ENCODE data around the gene SUGCT. TPM values are rescaled to one million over a fixed set of nuclear protein-coding genes. Genes with fewer than 3 reads are reported as not detected.

The SUGCT gene
- total RNA-seq, 1 experiment from 2014 or later, result 17.1 TPM

DNA sequence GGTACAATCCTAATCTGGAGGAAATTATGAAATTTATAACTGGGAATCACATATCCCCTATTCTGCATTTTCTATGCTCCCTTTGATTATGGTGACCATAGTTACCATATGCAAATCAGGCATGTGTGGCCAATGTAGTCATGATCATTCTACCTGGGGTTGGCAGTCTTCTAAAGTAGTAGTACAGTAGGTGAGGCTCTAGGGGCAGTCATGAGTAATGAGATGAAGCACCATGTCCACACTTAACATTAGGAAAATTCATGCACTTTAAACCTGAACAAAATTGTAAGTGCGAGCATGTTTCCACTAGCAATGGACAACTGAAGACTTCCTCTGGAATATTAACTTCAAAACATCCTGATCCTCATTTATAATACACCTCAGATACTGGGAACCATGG is 545.9 kb downstream of the SUGCT start:
- Histone ChIP-seq H3K4me1 (replicated peaks) (no peaks in the 10 kb centered on the region; the same call in 1 of the 2 replicates), H3K36me3 (no peaks in the 10 kb centered on the region), H3K9me3 (replicated peaks) (no peaks in the 10 kb centered on the region), H3K4me3 (no peak overlapping the region), H3K27me3 (replicated peaks) (no peaks in the 10 kb centered on the region), H3K27ac (no peak overlapping the region)
- DNase-seq (ENCODE audit: low read depth in 1 of 2, low spot score in 2 of 2), result no peak

DNA sequence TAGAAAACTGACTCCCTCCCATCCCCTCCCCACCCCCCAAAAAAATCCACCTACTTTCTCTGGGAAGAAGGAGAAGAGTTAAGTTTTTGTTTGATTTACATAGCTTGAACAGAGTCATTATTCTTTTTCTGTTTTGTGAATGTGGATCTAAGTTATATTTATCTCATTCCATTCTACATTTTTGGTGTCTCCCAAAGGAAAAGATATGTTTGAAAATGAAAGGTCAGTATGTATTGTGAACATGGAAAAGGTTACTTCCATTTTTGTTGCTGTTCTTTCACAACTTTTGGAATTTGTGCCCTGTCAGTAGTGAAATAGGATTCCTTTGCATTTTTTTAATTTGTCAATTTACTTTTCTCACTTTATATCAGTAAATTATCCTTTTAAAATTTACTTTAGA is 547.9 kb downstream of the SUGCT start:
- H3K27me3 ChIP-seq (replicated peaks), result no peaks in the 10 kb centered on the region
- no peaks in the 10 kb centered on the region for H3K36me3 ChIP-seq
- no peak overlapping the region for H3K27ac ChIP-seq
- H3K4me1 ChIP-seq (replicated peaks), result no peaks in the 10 kb centered on the region; the same call in 1 of the 2 replicates
- H3K9me3 ChIP-seq (replicated peaks), result no peaks in the 10 kb centered on the region
- H3K4me3 ChIP-seq, result no peak overlapping the region
- no peak for DNase-seq (ENCODE audit: low read depth in 1 of 2, low spot score in 2 of 2)

DNA sequence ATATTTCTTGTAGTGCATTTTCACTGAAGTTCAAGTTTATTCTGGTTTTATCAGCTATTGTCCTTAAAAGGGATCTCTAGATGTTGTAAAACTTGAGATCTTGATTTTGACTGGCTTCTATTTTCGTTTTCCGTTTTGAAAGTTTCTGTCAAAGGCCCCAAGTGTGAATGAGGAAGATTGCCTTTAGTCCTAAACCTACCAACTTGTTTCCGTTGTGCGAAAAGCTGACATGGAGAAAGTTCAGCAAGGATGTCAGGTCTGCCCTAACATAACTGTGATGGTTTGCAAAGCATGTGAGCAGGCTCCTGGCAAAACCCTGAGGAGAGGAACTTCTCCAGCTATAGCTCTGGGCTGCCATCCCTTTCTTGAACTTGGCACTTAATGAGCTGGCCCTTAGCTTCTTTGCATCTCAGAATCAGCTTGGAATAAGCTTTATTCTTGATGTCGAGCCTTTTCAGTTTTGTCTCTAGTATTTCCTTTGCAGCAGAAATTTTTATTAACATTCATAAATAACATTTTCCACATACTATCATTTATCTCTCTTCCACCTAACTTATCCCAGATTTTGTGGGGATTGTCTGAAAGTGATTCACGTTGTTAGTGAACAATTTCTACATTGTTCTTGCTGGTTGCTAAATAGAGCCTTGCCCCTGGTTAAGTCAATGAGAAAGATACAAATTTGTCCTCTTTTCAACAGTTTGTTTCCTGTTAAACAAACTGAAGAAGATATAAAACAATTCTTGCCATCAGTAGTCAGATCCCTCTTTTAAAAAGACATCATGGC is 559.4 kb downstream of the SUGCT start:
- no peaks in the 10 kb centered on the region for H3K9me3 ChIP-seq (replicated peaks)
- H3K4me3 ChIP-seq, result no peak overlapping the region
- no peak overlapping the region for H3K27ac ChIP-seq
- DNase-seq (ENCODE audit: low read depth in 1 of 2, low spot score in 2 of 2), result no peak
- H3K36me3 ChIP-seq, result no peaks in the 10 kb centered on the region
- H3K4me1 ChIP-seq (replicated peaks), result no peaks in the 10 kb centered on the region
- H3K27me3 ChIP-seq (replicated peaks), result no peaks in the 10 kb centered on the region

DNA sequence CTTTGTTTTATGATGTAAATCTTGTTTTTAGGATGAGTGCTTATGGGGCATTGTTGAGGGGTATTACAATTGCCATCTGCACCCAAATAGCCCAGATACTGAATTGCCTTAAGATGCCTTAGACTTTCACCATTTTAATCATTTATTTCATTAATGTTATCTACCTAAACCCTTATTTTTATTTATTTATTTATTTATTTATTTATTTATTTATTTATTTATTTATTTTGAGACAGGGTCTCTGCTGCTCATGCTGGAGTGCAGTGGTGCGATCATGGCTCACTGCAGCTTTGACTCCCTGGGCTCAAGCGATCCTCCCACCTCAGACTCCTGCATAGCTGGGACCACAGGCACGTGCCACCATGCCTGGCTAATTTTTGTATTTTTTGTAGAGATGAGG is 560.2 kb downstream of the SUGCT start:
- no peaks in the 10 kb centered on the region for H3K27me3 ChIP-seq (replicated peaks)

DNA sequence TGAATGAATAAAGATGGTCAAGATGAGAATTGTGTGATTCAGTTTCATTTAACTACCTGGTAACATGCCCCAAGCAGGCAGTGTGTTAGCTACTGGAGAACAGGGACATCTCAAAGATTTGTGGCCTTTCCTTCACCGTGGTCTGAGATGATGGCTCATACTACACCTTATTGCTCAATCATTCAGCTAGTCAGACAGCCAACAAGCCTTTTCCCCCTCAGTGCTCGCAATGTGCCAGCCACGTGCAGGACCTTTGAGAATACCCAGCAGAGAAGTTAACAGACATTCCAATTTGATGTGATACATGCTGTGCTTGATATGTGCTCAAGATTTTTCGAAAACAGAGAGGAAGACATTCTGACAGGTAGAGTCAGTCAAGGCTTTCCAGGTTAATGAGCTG is 562.8 kb downstream of the SUGCT start:
- H3K27ac ChIP-seq, result no peak overlapping the region
- peaks cover 3% of the 10 kb centered on the region; the same call in 1 of the 2 replicates for H3K4me1 ChIP-seq (replicated peaks)
- DNase-seq (ENCODE audit: low read depth in 1 of 2, low spot score in 2 of 2), result no peak
- no peak overlapping the region for H3K4me3 ChIP-seq
- no peaks in the 10 kb centered on the region for H3K36me3 ChIP-seq
- no peaks in the 10 kb centered on the region for H3K9me3 ChIP-seq (replicated peaks)
- H3K27me3 ChIP-seq (replicated peaks), result no peaks in the 10 kb centered on the region

More for the DNA sequence above, 560.2 kb downstream of the SUGCT start:
- Histone ChIP-seq H3K9me3 (replicated peaks) (no peaks in the 10 kb centered on the region), H3K4me3 (no peak overlapping the region), H3K27ac (no peak overlapping the region), H3K4me1 (replicated peaks) (no peaks in the 10 kb centered on the region), H3K36me3 (no peaks in the 10 kb centered on the region)
- no peak for DNase-seq (ENCODE audit: low read depth in 1 of 2, low spot score in 2 of 2)

DNA sequence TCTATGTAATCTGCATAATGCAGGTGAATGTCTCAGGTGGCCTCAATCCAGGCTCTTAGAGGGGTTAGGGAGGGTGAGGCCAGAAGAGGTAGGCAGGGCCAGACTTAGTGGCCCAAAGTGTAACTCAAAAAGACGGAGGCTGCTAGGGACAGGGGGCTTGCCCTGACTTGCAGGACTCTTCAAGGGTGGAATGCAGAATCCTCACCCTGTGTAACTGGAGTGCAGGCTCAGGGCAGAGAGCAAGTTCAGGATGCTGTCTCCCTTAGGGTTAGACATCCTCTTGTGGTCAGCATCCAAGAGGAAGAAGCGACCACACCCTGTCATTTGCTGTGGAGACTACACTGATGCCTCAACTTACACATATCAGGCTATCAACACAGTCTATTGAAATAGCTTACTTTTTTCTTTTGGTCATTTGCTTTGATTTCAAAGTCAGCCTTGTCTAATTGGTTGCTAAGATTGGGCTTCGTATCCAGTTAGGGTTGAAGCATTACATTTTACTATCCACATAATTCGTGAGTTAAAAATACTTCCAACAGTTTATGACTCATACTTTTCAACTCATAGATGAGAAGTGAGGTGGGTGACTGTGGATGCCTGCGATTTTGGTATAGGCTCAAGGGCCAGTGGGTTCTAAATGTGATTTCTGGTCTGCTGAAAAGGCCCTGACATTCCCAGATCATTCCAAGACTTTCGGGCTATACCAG is 563.6 kb downstream of the SUGCT start:
- H3K27ac ChIP-seq, result no peak overlapping the region
- peaks cover 3% of the 10 kb centered on the region; the same call in 1 of the 2 replicates for H3K4me1 ChIP-seq (replicated peaks)
- H3K9me3 ChIP-seq (replicated peaks), result no peaks in the 10 kb centered on the region
- no peak overlapping the region for H3K4me3 ChIP-seq
- no peaks in the 10 kb centered on the region for H3K27me3 ChIP-seq (replicated peaks)
- DNase-seq (ENCODE audit: low read depth in 1 of 2, low spot score in 2 of 2), result no peak
- H3K36me3 ChIP-seq, result no peaks in the 10 kb centered on the region

DNA sequence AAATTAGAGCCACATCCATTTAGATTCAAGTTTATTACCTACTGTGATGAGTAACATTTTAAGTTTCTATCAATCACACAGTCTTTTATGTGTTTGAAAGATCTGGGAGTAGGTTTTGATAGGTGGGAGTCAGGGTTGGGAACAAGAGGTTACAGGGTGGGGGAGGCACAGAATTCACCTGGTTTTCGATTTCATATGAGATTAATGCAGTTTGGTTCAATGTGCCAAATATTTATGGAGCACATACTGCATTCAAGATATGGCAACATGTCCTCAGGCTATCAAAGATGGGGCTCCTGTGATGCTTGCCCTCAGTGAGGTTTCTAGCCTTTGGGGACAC is 564.1 kb downstream of the SUGCT start:
- no peak for DNase-seq (ENCODE audit: low read depth in 1 of 2, low spot score in 2 of 2)
- Histone ChIP-seq H3K27me3 (replicated peaks) (no peaks in the 10 kb centered on the region), H3K4me1 (replicated peaks) (peaks cover 3% of the 10 kb centered on the region; the same call in 1 of the 2 replicates), H3K36me3 (no peaks in the 10 kb centered on the region), H3K4me3 (no peak overlapping the region), H3K27ac (no peak overlapping the region), H3K9me3 (replicated peaks) (no peaks in the 10 kb centered on the region)

DNA sequence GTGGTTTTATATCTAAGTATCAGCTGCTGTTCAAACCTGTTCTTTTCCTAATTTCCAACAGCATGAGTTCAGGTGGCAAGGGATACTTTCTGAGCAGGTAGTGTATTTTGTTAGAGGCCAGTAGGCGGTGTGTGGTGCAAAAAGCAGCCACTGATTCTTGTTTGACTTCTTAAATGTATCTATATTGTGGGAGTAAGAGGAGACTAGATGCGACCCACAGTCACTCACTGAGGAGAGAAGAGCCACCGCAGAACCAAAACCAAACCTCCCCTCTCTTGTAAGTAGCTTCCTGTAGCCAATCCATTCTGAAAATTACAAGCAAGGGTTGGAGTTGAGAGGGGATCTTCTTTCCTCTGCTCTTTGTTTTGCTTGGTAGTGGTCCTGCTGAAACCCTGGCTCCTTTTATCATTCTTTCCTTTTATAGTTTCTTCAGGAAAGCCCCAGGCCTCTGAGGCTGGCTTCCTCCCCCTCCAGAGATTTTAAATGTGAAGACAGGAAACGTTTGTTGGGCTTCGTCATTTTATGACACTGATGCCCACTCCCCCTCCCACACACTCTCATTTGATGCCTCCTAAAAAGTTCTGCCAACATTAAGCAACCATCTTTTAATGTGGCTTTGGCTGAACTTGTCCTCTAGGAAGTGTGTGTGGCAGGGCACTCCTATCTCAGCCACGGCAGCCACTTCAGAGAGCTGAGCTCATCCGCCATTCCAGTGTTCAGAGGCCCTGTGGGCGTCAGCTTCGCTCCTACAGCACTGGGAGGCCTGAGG is 566.0 kb downstream of the SUGCT start:
- Histone ChIP-seq H3K27ac (no peak overlapping the region), H3K4me1 (replicated peaks) (peaks cover 3% of the 10 kb centered on the region; the same call in 1 of the 2 replicates), H3K27me3 (replicated peaks) (no peaks in the 10 kb centered on the region), H3K9me3 (replicated peaks) (no peaks in the 10 kb centered on the region), H3K4me3 (no peak overlapping the region), H3K36me3 (no peaks in the 10 kb centered on the region)
- no peak for DNase-seq (ENCODE audit: low read depth in 1 of 2, low spot score in 2 of 2)

DNA sequence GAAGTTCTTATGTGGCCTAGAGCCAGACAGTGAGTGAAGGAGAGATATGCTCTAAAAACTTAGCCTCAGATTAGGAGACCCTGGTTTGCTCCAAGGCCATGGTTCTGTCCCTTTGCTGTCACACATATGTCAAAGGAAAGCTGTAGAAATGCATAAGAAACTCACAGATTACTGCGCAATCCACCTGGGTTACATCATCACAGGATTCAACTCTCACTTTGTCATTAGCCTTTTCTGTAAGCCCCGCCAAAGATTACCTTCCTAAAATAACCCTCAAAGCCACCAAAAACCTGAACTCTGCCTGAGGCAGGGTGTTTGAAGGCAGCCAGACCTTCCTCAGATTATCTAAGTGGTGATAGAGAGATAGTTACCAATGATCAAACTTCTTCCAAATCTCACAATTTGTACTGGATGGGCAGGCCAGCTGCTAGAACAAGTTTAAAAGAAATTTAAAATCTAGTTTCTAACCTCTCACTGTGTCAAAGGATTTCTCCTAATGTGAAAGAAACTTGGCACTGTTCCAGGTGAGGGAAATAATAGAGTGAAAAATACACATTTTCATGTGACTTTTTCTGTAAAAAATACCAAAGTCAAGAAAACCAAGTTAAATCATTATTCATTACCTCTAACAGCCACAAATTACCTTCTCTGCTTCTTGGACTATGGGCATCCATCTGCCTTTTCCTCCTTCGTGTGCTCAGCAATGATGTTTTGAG is 567.2 kb downstream of the SUGCT start:
- no peaks in the 10 kb centered on the region for H3K27me3 ChIP-seq (replicated peaks)
- DNase-seq (ENCODE audit: low read depth in 1 of 2, low spot score in 2 of 2), result no peak
- no peaks in the 10 kb centered on the region for H3K36me3 ChIP-seq
- H3K4me3 ChIP-seq, result no peak overlapping the region
- H3K4me1 ChIP-seq (replicated peaks), result peaks cover 3% of the 10 kb centered on the region; the same call in 1 of the 2 replicates
- no peak overlapping the region for H3K27ac ChIP-seq
- H3K9me3 ChIP-seq (replicated peaks), result no peaks in the 10 kb centered on the region

DNA sequence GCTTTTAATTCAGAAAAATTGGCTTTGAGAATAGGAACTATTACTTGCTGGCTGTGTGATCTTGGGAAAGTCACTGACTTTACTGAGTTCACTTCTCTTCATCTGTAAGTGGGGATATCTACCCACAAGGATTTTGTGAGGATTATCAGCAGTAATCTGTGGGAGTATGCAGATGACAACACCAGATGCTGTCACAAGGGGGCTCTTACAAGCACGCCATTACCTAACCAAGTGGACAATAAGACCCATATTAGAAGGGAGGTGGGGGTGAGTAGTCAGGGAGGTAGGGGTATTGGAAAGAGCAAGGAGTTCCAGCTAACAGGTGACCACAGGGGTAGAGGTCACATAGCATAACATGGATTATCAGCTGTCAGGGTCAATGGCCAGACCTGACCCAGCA is 569.4 kb downstream of the SUGCT start:
- Histone ChIP-seq H3K27me3 (replicated peaks) (no peaks in the 10 kb centered on the region), H3K36me3 (no peaks in the 10 kb centered on the region), H3K27ac (no peak overlapping the region), H3K9me3 (replicated peaks) (no peaks in the 10 kb centered on the region), H3K4me1 (replicated peaks) (peaks cover 3% of the 10 kb centered on the region; the same call in 1 of the 2 replicates), H3K4me3 (no peak overlapping the region)
- DNase-seq (ENCODE audit: low read depth in 1 of 2, low spot score in 2 of 2), result no peak

DNA sequence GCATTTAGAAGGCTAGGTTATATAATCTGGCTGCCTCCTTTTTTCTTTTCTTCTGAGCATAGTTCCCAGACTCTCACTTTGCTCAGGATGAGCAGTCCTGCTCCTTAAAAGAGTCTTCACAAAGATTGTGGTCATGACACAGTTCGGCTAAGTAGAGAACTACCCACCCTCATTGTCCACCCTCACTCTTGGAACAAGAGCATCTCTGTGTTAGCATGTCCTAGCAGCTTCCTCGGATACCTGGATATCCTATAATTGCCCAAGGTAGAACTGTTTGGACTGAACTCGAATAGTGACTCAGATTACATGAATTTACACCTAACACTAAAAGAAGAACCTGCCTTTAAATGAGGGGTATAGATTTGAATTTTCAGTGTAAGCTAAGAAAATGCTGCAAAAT is 572.0 kb downstream of the SUGCT start:
- Histone ChIP-seq H3K36me3 (no peaks in the 10 kb centered on the region), H3K27me3 (replicated peaks) (no peaks in the 10 kb centered on the region), H3K4me1 (replicated peaks) (no peaks in the 10 kb centered on the region), H3K9me3 (replicated peaks) (no peaks in the 10 kb centered on the region), H3K4me3 (no peak overlapping the region), H3K27ac (no peak overlapping the region)
- DNase-seq (ENCODE audit: low read depth in 1 of 2, low spot score in 2 of 2), result no peak

DNA sequence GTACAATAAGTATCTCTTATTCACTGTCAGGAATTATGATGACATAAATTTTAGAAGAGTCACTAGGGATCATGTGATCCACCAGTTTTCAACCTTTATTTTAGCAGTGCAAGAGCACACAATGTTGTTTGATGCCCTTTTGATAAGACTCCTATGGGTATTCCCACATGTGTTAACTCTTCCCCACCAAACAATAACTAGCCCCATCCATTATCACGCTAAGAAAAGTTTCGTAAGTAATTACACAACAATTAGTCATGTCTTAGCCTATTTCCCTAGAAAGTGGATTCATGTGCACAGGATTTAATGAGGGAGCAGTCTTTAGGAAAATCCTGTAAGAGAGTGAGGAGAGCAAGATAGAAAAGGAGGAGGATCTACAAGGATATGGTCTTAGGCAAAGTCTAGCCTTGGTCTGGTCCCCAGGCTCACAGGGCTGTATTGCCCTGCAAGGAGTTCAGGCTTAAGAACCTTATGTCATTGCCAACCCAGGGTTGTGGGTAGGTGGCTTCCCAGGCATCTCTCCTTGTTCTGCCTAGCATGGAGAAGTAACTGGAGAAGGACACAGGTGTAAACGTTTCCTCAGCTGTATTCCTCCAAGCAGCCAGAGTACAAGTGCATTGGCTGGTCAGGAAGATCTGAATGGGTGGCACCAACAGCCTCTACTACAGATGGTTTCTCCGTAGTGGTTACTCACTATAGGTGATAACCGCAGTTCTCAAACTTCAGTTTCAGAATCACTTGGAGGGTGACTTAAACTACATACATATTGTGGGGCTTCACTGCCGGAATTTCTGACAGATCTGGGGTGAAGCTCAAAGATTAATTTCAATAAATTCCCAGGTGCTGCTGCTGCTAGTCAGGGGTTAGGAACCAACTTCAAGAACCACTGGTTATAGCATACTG is 574.5 kb downstream of the SUGCT start:
- no peak overlapping the region for H3K4me3 ChIP-seq
- H3K27ac ChIP-seq, result no peak overlapping the region
- no peaks in the 10 kb centered on the region for H3K27me3 ChIP-seq (replicated peaks)
- no peaks in the 10 kb centered on the region; the same call in 1 of the 2 replicates for H3K4me1 ChIP-seq (replicated peaks)
- no peaks in the 10 kb centered on the region for H3K36me3 ChIP-seq
- no peaks in the 10 kb centered on the region for H3K9me3 ChIP-seq (replicated peaks)
- no peak for DNase-seq (ENCODE audit: low read depth in 1 of 2, low spot score in 2 of 2)

DNA sequence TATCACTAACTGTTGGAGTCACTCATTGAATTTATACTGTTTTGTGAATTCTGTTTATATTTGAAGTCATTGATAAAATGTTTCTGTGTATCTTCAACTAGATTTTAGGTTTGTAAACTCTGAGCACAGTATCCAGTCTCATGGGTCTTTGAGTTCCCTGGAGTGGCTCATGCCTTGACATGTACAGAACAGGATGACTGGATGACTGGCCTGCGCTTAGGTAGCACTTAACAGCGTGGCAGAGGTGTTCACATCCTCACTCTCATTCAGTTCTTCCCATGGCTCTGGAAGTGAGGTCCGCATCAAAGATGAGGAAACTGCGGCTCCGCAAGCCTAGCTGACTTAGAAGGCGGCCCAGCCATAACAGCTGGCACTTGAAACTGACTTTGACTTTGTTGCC is 576.9 kb downstream of the SUGCT start:
- H3K36me3 ChIP-seq, result no peaks in the 10 kb centered on the region
- H3K4me1 ChIP-seq (replicated peaks), result peaks cover 14% of the 10 kb centered on the region
- DNase-seq (ENCODE audit: low read depth in 1 of 2, low spot score in 2 of 2), result no peak
- H3K4me3 ChIP-seq, result no peak overlapping the region
- no peaks in the 10 kb centered on the region for H3K27me3 ChIP-seq (replicated peaks)
- H3K9me3 ChIP-seq (replicated peaks), result no peaks in the 10 kb centered on the region
- H3K27ac ChIP-seq, result no peak overlapping the region
